PFSK-1 (cell line): ENCODE data around the gene PGAM1.
A peak's percentile ranks its signal among the peaks of the same experiment; 100 is the strongest.

Experiments
- FOXP2 ChIP-seq: optimal IDR thresholded peaks from 2 replicates; pipeline ENCODE3; 2011; ENCODE audit warnings: borderline replicate concordance, control low read depth, inconsistent platforms; ENCODE audit not compliant: insufficient read depth; ENCODE audit errors: extremely low read length, extremely low read depth
- POLR2AphosphoS5 ChIP-seq: IDR thresholded peaks from 2 replicates; pipeline ENCODE4 v1.6.1; 2012; ENCODE audit warnings: low read depth, mild to moderate bottlenecking, control low read depth, low read length, moderate library complexity
- SIN3A ChIP-seq: IDR thresholded peaks from 2 replicates; pipeline ENCODE4 v1.6.1; 2012; ENCODE audit warnings: mild to moderate bottlenecking, low read length, moderate library complexity, borderline replicate concordance; ENCODE audit not compliant: insufficient read depth
- TAF1 ChIP-seq: IDR thresholded peaks from 2 replicates; pipeline ENCODE4 v1.6.1; 2012; ENCODE audit warnings: low read length, control low read depth, borderline replicate concordance; ENCODE audit not compliant: insufficient read depth
- TF ChIP-seq, protein P1 (sequence below), 2 experiments: IDR thresholded peaks; 2 replicates each; pipeline versions ENCODE4 v1.6.1 to v1.8.0; 2011 to 2012; ENCODE audit warnings: low read depth in 2 of 2, low read length in 2 of 2, control low read depth in 1 of 2, inconsistent platforms in 1 of 2, mild to moderate bottlenecking in 1 of 2, moderate library complexity in 1 of 2; ENCODE audit not compliant: insufficient read depth in 1 of 2

The PGAM1 gene

DNA sequence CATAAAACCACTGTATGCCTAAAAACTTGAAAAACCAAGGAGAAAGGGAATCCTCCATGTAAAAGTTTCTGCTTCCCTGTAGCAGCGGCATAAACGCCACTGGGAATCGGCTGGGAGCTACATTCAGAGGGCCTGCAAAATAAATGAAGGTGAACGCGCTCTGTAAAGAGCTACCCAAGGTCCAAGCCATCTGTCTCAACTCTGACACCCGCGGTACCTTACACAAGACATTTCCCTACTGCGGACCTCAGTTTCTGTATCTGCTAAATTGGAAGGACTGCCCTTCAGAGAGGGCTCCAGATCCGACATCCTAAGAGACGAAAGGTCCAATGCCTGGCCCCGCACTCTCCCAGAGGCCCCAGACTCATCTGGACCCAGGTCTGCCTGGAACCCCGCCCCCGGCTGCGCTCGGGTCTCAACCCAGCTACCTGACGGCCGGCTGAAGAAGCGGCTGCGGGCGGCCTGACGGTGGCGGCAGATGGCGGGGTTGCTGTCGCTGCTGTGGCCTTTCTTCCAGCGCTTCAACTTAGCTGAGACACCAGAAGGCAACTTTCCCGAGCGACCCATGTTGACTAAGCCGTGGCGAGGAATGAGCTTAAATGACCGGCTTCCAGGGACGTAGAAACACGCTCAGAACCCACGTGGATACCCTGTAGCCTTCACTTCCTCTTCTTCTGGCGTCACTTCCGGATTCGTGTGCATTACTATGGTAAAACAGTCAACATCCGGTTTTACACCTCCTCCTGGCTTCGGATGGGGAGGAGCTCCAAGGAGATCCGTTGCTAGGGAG lies 25.1 kb upstream of the PGAM1 start, which contains the start of gene RRP12:
RRP12 (minus strand) TSS at position 676 of the 790 bp plus-strand sequence; CDS start at position 567, 109 bp downstream.
- TF ChIP-seq FOXP2 (no peak), TAF1 (0 out of 2 replicates have a peak, but pooled peaks have one; percentile 46), POLR2AphosphoS5 (peak; percentile 57; the same call in 1 of the 2 replicates), SIN3A (peak; percentile 100)
- TF ChIP-seq, protein P1, sequence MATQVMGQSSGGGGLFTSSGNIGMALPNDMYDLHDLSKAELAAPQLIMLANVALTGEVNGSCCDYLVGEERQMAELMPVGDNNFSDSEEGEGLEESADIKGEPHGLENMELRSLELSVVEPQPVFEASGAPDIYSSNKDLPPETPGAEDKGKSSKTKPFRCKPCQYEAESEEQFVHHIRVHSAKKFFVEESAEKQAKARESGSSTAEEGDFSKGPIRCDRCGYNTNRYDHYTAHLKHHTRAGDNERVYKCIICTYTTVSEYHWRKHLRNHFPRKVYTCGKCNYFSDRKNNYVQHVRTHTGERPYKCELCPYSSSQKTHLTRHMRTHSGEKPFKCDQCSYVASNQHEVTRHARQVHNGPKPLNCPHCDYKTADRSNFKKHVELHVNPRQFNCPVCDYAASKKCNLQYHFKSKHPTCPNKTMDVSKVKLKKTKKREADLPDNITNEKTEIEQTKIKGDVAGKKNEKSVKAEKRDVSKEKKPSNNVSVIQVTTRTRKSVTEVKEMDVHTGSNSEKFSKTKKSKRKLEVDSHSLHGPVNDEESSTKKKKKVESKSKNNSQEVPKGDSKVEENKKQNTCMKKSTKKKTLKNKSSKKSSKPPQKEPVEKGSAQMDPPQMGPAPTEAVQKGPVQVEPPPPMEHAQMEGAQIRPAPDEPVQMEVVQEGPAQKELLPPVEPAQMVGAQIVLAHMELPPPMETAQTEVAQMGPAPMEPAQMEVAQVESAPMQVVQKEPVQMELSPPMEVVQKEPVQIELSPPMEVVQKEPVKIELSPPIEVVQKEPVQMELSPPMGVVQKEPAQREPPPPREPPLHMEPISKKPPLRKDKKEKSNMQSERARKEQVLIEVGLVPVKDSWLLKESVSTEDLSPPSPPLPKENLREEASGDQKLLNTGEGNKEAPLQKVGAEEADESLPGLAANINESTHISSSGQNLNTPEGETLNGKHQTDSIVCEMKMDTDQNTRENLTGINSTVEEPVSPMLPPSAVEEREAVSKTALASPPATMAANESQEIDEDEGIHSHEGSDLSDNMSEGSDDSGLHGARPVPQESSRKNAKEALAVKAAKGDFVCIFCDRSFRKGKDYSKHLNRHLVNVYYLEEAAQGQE (IDR thresholded peaks at IDR 0.05; ENCODE audit: insufficient read depth in 1 of 2, low read depth in 2 of 2, low read length in 2 of 2), result no peak

DNA sequence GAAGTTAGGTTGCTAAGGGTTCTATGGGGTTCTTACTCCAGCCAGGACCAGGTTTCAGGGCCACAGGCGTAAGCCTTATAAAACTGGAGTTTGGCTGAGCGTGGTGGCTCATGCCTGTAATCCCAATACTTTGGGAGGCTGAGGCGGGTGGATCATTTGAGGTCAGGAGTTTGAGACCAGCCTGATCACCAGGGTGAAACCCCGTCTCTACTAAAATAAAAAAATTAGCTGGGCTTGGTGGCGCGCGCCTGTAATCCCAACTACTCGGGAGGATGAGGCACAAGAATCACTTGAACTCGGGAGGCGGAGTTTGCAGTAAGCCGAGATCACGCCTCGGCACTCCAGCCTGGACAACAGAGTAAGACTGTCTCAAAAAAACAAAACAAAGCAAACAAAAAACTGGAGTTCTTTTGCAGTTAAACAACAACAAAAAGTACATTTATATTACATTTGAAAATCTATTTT lies 24.5 kb upstream of the PGAM1 start:
- TF ChIP-seq FOXP2 (no peak), SIN3A (no peak), POLR2AphosphoS5 (no peak), TAF1 (no peak)
- TF ChIP-seq, protein P1 (IDR thresholded peaks at IDR 0.05; ENCODE audit: insufficient read depth in 1 of 2, low read depth in 2 of 2, low read length in 2 of 2), result no peak

DNA sequence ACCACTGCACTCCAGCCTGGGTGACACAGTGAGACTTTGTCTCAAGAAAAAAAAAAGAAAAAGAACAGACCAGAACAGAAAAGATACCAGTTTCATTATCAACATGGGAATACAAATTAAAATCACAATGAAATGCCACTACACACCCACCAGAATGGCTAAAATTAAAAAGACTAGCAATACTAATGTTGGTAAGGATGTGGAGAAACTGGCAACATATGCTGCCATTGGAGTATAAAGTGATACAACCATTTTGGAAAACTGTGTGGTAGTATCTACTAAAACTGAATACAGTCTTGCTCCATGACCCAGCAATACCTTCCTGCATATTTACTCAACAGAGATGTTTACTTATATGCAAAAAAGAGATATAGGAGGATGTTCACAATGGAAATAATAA lies 21.9 kb upstream of the PGAM1 start:
- no peak for TF ChIP-seq POLR2AphosphoS5
- TF ChIP-seq TAF1, result no peak
- no peak for TF ChIP-seq SIN3A
- TF ChIP-seq, protein P1 (IDR thresholded peaks at IDR 0.05; ENCODE audit: insufficient read depth in 1 of 2, low read depth in 2 of 2, low read length in 2 of 2), result no peak

DNA sequence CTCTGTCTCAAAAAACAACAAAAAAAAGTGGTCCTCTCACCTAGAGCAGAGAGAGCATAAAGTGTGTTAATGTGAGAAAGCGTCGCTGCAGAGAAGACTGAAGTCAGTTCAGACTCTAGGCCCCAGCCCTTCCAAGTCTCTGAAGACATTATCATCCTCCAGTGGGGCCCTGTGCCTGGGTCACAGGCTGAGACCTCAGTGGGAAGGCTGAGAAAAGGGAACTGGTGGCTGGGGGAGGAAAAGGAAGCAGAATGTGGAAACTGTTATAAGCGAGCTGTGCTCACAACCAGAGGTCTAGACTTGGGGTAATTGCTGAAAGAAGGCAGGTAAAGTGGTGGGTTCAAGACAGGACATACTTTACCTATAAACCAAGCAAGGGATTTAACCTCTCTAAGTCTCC lies 19.9 kb upstream of the PGAM1 start:
- TF ChIP-seq POLR2AphosphoS5 (no peak), SIN3A (no peak), FOXP2 (no peak), TAF1 (no peak)
- TF ChIP-seq, protein P1 (IDR thresholded peaks at IDR 0.05; ENCODE audit: insufficient read depth in 1 of 2, low read depth in 2 of 2, low read length in 2 of 2), result no peak
